ENCODE data around the gene CDRT4. TPM values are rescaled to one million over a fixed set of nuclear protein-coding genes. Genes with fewer than 3 reads are reported as not detected.
"Not testable (repeated sequence)": the region's sequence is repeated elsewhere in the genome, so short reads cannot be mapped to it uniquely, and the experiment has no call there.

Gene CDRT4
- polyA plus RNA-seq, 2 of the 4 experiments (the other 2 are of a cell fraction): 0.58 to 5.4 TPM

GRCh38 chr17:15440347-15440746, 27.1 kb downstream of the CDRT4 start:
- no peak for FAIRE-seq
- ATAC-seq: no peak
- POLR2A ChIA-PET: no interaction called here
- WGBS (ENCODE audit: missing lambda C conversion rate): 91% methylated on average over 3 of the region's 3 CpGs
- no peak for DNase-seq (ENCODE audit: low read depth in 1 of 2, low spot score in 1 of 2)
- H3K4me1 ChIP-seq: no peaks in the 10 kb centered on the region
- H3K4me3 ChIP-seq: no peak overlapping the region
- H3K27ac ChIP-seq: no peak overlapping the region
- no peaks in the 10 kb centered on the region for H3K9me3 ChIP-seq
- TF ChIP-seq PBX3 (IDR thresholded peaks at IDR 0.05): no peak
- no peak for TF ChIP-seq E2F6 (IDR thresholded peaks at IDR 0.05; ENCODE audit: borderline replicate concordance, low read depth)
- TF ChIP-seq KDM5A (IDR thresholded peaks at IDR 0.05): no peak
- no peak for TF ChIP-seq RAD21 (conservative IDR thresholded peaks at IDR 0.05 in 1 of 2, IDR thresholded peaks at IDR 0.05 in 1 of 2)
- TF ChIP-seq, protein P1, sequence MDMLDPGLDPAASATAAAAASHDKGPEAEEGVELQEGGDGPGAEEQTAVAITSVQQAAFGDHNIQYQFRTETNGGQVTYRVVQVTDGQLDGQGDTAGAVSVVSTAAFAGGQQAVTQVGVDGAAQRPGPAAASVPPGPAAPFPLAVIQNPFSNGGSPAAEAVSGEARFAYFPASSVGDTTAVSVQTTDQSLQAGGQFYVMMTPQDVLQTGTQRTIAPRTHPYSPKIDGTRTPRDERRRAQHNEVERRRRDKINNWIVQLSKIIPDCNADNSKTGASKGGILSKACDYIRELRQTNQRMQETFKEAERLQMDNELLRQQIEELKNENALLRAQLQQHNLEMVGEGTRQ (IDR thresholded peaks at IDR 0.05): no peak
- no peak for TF ChIP-seq KDM1A (IDR thresholded peaks at IDR 0.05; ENCODE audit: low read depth)
- no peak for TF ChIP-seq EHF (CRISPR knock-in tag; IDR thresholded peaks at IDR 0.05)
- no peak for TF ChIP-seq POLR2A (IDR thresholded peaks at IDR 0.05; ENCODE audit: low read length)
- TF ChIP-seq CHD2 (IDR thresholded peaks at IDR 0.05; ENCODE audit: low read length, partially characterized antibody): no peak
- no peak for TF ChIP-seq TFCP2L1 (CRISPR knock-in tag; IDR thresholded peaks at IDR 0.05)
- TF ChIP-seq JUNB (IDR thresholded peaks at IDR 0.05): no peak
- TF ChIP-seq HOXA7 (CRISPR knock-in tag; IDR thresholded peaks at IDR 0.05): no peak
- TF ChIP-seq CHD4 (IDR thresholded peaks at IDR 0.05; ENCODE audit: borderline replicate concordance): no peak
- no peak for TF ChIP-seq EHMT2 (IDR thresholded peaks at IDR 0.05; ENCODE audit: low read depth)
- no peak for TF ChIP-seq BHLHE40 (IDR thresholded peaks at IDR 0.05; ENCODE audit: low read depth, low read length)
- TF ChIP-seq ESRRA (IDR thresholded peaks at IDR 0.05; ENCODE audit: borderline replicate concordance, low read length): no peak
- CTCF ChIA-PET: interaction anchor here (1.5 kb wide), 1 partner anchor 62 kb away, joined by 5 read pairs; no protein-coding TSS in a partner anchor
- H3K4me2 ChIP-seq: no peak overlapping the region

- H3K9me3 ChIP-seq; H3K4me3 ChIP-seq; DNase-seq (ENCODE audit: low read depth in 1 of 2, low spot score in 1 of 2); H3K4me2 ChIP-seq; POLR2A ChIA-PET; ATAC-seq; FAIRE-seq; H3K27ac ChIP-seq; H3K4me1 ChIP-seq: not testable (repeated sequence)
- 88% methylated on average over 8 of the region's 8 CpGs for WGBS (ENCODE audit: missing lambda C conversion rate)
- CTCF ChIA-PET: interaction anchor here (0.6 to 1.5 kb wide), 3 partner anchors 63 to 194 kb away, joined by 3 to 5 read pairs (median 3); no protein-coding TSS in a partner anchor
These were observed 28.0 kb downstream of the CDRT4 start for GRCh38 chr17:15439205-15439985.

GRCh38 chr17:15438491-15439105, 28.8 kb downstream of the CDRT4 start:
- TF ChIP-seq NR3C1 (IDR thresholded peaks at IDR 0.05) (no peak), CHD2 (IDR thresholded peaks at IDR 0.05; ENCODE audit: low read length, partially characterized antibody) (no peak), CEBPB (IDR thresholded peaks at IDR 0.05) (no peak), RCOR1 (IDR thresholded peaks at IDR 0.05; ENCODE audit: low read depth, low read length) (no peak), RAD21 (conservative IDR thresholded peaks at IDR 0.05 in 1 of 2, IDR thresholded peaks at IDR 0.05 in 1 of 2) (no peak), ZC3H11A (IDR thresholded peaks at IDR 0.05) (no peak), NPAS2 (CRISPR knock-in tag; IDR thresholded peaks at IDR 0.05; ENCODE audit: borderline replicate concordance) (no peak), EP300 (IDR thresholded peaks at IDR 0.05) (no peak), RNF2 (IDR thresholded peaks at IDR 0.05; ENCODE audit: borderline replicate concordance, low read depth) (no peak)
- ATAC-seq: no peak
- Histone ChIP-seq H3K27ac (no peak overlapping the region), H3K4me2 (no peak overlapping the region), H3K4me3 (no peak overlapping the region), H3K4me1 (no peaks in the 10 kb centered on the region), H3K9me3 (no peaks in the 10 kb centered on the region)
- FAIRE-seq: peak; percentile 36
- CTCF ChIA-PET: interaction anchor here (0.6 to 1.5 kb wide), 3 partner anchors 11 to 64 kb away, joined by 3 to 5 read pairs (median 3); no protein-coding TSS in a partner anchor
- POLR2A ChIA-PET: no interaction called here
- 82% methylated on average over 6 of the region's 6 CpGs for WGBS (ENCODE audit: missing lambda C conversion rate)
- no peak for DNase-seq (ENCODE audit: low read depth in 1 of 2, low spot score in 1 of 2)

Data from A549 (cell line).